CD4-positive, alpha-beta T cell (primary cell): Measurements from ENCODE around the gene ZBTB17. TPM values are rescaled to one million over a fixed set of nuclear protein-coding genes. Genes with fewer than 3 reads are reported as not detected.
"Not testable (repeated sequence)": the region's sequence is repeated elsewhere in the genome, so short reads cannot be mapped to it uniquely, and the experiment has no call there.

ENCODE experiments used
- ATAC-seq: fragments of 200-7000 bp; cut with Tn5 transposase; one replicate; pipeline ENCODE4 v1.10.0; 2022; ENCODE audit warnings: mild to moderate bottlenecking; ENCODE audit not compliant: poor library complexity
- CTCF ChIA-PET: fragments of 350-600 bp; sonication (Branson Sonifier 250); formaldehyde crosslinking; loops from one replicate; lab custom pipeline; 2021; ENCODE audit warnings: antibody characterized with exemption, inconsistent platforms; lab: Charles Lee
- POLR2A ChIA-PET: fragments of 350-600 bp; sonication (Branson Sonifier 250); formaldehyde crosslinking; loops from one replicate; lab custom pipeline; 2021; ENCODE audit warnings: antibody characterized with exemption, inconsistent platforms; lab: Charles Lee
- DNase-seq, 14 experiments: peaks; one replicate each; pipeline ENCODE4 v3.0.0-alpha.2; 2013 to 2020; ENCODE audit warnings: mixed read lengths in 2 of 14
- H3K27ac ChIP-seq, 2 donors: one replicate each; pipeline versions ENCODE4 v1.5.1 to v1.7.0; 2013; ENCODE audit warnings: low read length in 2 of 2, low read depth in 1 of 2, mild to moderate bottlenecking in 1 of 2
- H3K27me3 ChIP-seq, 2 experiments: 1 replicate in 1 of 2; 2 replicates in 1 of 2; pipeline versions ENCODE4 v1.6.1 to v1.7.0; 2013; ENCODE audit warnings: low read length in 2 of 2, control low read depth in 1 of 2, mild to moderate bottlenecking in 1 of 2, moderate library complexity in 1 of 2; ENCODE audit not compliant: insufficient read depth in 2 of 2, control insufficient read depth in 1 of 2
- H3K36me3 ChIP-seq: one replicate; pipeline ENCODE4 v1.6.1; 2013; ENCODE audit warnings: low read length, control low read depth; ENCODE audit not compliant: insufficient read depth
- H3K4me1 ChIP-seq: one replicate; pipeline ENCODE4 v1.6.1; 2013; ENCODE audit warnings: low read length, control low read depth; ENCODE audit not compliant: insufficient read depth
- H3K4me3 ChIP-seq: one replicate; pipeline ENCODE4 v1.5.1; 2013; ENCODE audit warnings: mild to moderate bottlenecking, low read length, moderate library complexity
- H3K9me3 ChIP-seq, 2 experiments: 1 replicate in 1 of 2; 2 replicates in 1 of 2; pipeline versions ENCODE4 v1.6.1 to v1.7.0; 2013; ENCODE audit warnings: low read length in 2 of 2, mild to moderate bottlenecking in 2 of 2, control low read depth in 1 of 2, moderate library complexity in 1 of 2; ENCODE audit not compliant: control insufficient read depth in 1 of 2, insufficient read depth in 1 of 2
- H3K27ac Mint-ChIP-seq: one replicate; pipeline ENCODE4 v1.8.0; 2020; ENCODE audit warnings: mixed read lengths
- H3K27me3 Mint-ChIP-seq: one replicate; pipeline ENCODE4 v1.8.0; 2021; ENCODE audit warnings: mixed read lengths
- H3K36me3 Mint-ChIP-seq: one replicate; pipeline ENCODE4 v1.8.0; 2021; ENCODE audit warnings: low read depth, mixed read lengths
- H3K4me1 Mint-ChIP-seq: one replicate; pipeline ENCODE4 v1.8.0; 2021; ENCODE audit warnings: low read depth, mixed read lengths
- H3K4me3 Mint-ChIP-seq: one replicate; pipeline ENCODE4 v1.8.0; 2020; ENCODE audit warnings: mild to moderate bottlenecking, mixed read lengths
- H3K9me3 Mint-ChIP-seq: one replicate; pipeline ENCODE4 v1.8.0; 2020; ENCODE audit warnings: mixed read lengths
- CTCF ChIP-seq: fragments of 200-600 bp; IDR thresholded peaks from one replicate; pipeline ENCODE4 v1.8.0; 2022; ENCODE audit warnings: antibody characterized with exemption, mild to moderate bottlenecking
- intact Hi-C, 2 experiments: fragments of 100-400 bp; cut with DNase I in 1 of 2; cut with micrococcal nuclease in 1 of 2; formaldehyde crosslinking; loops; one replicate each; pipeline versions ENCODE4 v1.15.1 to v1.9.0; 2023 to 2025; cut with DNase I, micrococcal nuclease
- total RNA-seq, 174 experiments: library from RNA in 2 of 174; stranded (reverse) in 2 of 174; gene quantifications; one replicate each; pipeline ENCODE4 v1.2.3 and lab custom pipeline; 2021 to 2026

The ZBTB17 gene
- total RNA-seq, 2 experiments from 2014 or later: 70.2 to 78.1 TPM

- no peak for TF ChIP-seq CTCF
- H3K36me3 ChIP-seq: peaks cover 8% of the 10 kb centered on the region
- peaks cover 2% of the 10 kb centered on the region for H3K4me1 ChIP-seq
- Mint-ChIP-seq H3K4me1 (peaks cover 51% of the 10 kb centered on the region), H3K27ac (no peak overlapping the region), H3K27me3 (no peaks in the 10 kb centered on the region), H3K4me3 (no peak overlapping the region), H3K36me3 (peaks cover 39% of the 10 kb centered on the region), H3K9me3 (no peaks in the 10 kb centered on the region)
- DNase-seq (no peak), ATAC-seq (no peak)
- CTCF ChIA-PET: interaction anchor here (0.7 to 1.5 kb wide), 3 partner anchors 16 to 297 kb away, joined by 3 read pairs; no protein-coding TSS in a partner anchor
- H3K4me3 ChIP-seq: no peak overlapping the region
- no peaks in the 10 kb centered on the region for H3K27me3 ChIP-seq
- H3K9me3 ChIP-seq: no peaks in the 10 kb centered on the region
- intact Hi-C loops: no loop called here
- no peak overlapping the region for H3K27ac ChIP-seq
- POLR2A ChIA-PET: no interaction called here
Observed at GRCh38 chr1:15895233-15895632, 80.7 kb downstream of the ZBTB17 start.

GRCh38 chr1:15892857-15893599 lies 82.9 kb downstream of the ZBTB17 start:
- H3K27ac Mint-ChIP-seq, ATAC-seq, H3K36me3 ChIP-seq, H3K4me1 ChIP-seq, H3K4me3 Mint-ChIP-seq, H3K27ac ChIP-seq, H3K27me3 ChIP-seq, H3K4me3 ChIP-seq, intact Hi-C loops, H3K9me3 ChIP-seq, H3K27me3 Mint-ChIP-seq, H3K9me3 Mint-ChIP-seq: not testable (repeated sequence)
- Mint-ChIP-seq H3K36me3 (peaks cover 37% of the 10 kb centered on the region), H3K4me1 (peaks cover 46% of the 10 kb centered on the region)
- ChIA-PET POLR2A (interaction anchor here (1.0 kb wide), 1 partner anchor 59 kb away, joined by 3 read pairs; no protein-coding TSS in a partner anchor), CTCF (interaction anchor here (1.3 kb wide), 1 partner anchor 78 kb away, joined by 3 read pairs; no protein-coding TSS in a partner anchor)
- DNase-seq: peak in 2 of 14 experiments; percentile 11 to 17

Other genes starting within 250 kb of the ZBTB17 start
- gene SLC25A34, start 239.8 kb downstream of the ZBTB17 start, total RNA-seq: 1 to 10 TPM; 1.9 to 2.8 TPM
- not detected for gene TMEM82, start 233.6 kb downstream of the ZBTB17 start, total RNA-seq
- gene FBLIM1, start 217.3 kb downstream of the ZBTB17 start, total RNA-seq: under 1 TPM in 1 of 2 experiments, not detected in 1; 0.50 TPM
- gene UQCRHL, start 168.5 kb downstream of the ZBTB17 start, total RNA-seq: under 1 TPM; 0.25 to 0.69 TPM
- gene SPEN, start 128.4 kb downstream of the ZBTB17 start, total RNA-seq: 10 to 100 TPM; 73.5 to 76.7 TPM
- not detected for gene SRARP, start 28.1 kb upstream of the ZBTB17 start, total RNA-seq
- gene HSPB7, start 41.9 kb upstream of the ZBTB17 start, total RNA-seq: not detected
- not detected for gene CLCNKA, start 45.9 kb upstream of the ZBTB17 start, total RNA-seq
- gene CLCNKB, start 67.7 kb upstream of the ZBTB17 start, total RNA-seq: not detected
- not detected for gene FAM131C, start 97.5 kb upstream of the ZBTB17 start, total RNA-seq
- under 1 TPM in 1 of 2 experiments, not detected in 1; 0.22 TPM for gene EPHA2, start 180.0 kb upstream of the ZBTB17 start, total RNA-seq
- 1 to 10 TPM; 3.8 to 5.8 TPM for gene ARHGEF19, start 236.6 kb upstream of the ZBTB17 start, total RNA-seq